Measurements from ENCODE around the gene GLT1D1. TPM values are rescaled to one million over a fixed set of nuclear protein-coding genes. Genes with fewer than 3 reads are reported as not detected.

Gene GLT1D1
- 0.08 TPM in 2 replicates for total RNA-seq (2014; rRNA removed; shearing (Covaris generic))

DNA sequence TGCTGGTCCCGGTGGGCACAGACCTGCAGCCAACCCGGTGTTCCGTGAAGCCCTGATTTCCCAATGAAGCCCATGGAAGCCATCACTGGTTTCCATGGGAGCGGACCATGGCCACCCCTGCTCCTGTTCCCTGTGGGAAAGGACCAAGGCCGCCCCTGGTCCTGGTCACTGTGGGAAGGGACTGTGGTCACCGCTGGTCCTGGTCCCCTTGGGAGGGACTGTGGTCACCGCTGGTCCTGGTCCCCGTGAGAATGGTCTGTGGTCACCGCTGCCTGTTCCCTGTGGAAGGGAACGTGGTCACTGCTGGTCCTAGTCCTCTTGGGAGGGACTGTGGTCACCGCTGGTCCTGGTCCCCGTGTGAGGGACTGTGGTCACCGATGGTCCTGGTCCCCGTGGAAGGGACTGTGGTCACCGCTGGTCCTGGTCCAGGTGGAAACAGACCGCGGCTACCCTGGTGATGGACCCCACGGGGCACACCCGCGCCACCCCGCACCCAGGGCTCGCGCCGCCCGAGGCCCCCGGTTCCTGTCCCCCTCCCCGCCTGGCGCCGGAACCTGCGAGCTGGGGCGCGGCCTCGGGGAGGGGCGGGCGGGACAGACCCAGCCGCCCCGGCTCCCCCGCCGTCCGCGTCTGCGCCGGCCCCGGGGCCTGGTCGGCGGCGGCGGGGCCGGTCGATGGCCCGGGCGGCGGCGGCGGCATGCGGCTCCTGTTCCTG lies at the start of gene GLT1D1:
Gene GLT1D1, plus strand, starts transcription at position 594 of the 715 bp plus-strand sequence. Its CDS starts 104 bp downstream, at position 698.

DNA sequence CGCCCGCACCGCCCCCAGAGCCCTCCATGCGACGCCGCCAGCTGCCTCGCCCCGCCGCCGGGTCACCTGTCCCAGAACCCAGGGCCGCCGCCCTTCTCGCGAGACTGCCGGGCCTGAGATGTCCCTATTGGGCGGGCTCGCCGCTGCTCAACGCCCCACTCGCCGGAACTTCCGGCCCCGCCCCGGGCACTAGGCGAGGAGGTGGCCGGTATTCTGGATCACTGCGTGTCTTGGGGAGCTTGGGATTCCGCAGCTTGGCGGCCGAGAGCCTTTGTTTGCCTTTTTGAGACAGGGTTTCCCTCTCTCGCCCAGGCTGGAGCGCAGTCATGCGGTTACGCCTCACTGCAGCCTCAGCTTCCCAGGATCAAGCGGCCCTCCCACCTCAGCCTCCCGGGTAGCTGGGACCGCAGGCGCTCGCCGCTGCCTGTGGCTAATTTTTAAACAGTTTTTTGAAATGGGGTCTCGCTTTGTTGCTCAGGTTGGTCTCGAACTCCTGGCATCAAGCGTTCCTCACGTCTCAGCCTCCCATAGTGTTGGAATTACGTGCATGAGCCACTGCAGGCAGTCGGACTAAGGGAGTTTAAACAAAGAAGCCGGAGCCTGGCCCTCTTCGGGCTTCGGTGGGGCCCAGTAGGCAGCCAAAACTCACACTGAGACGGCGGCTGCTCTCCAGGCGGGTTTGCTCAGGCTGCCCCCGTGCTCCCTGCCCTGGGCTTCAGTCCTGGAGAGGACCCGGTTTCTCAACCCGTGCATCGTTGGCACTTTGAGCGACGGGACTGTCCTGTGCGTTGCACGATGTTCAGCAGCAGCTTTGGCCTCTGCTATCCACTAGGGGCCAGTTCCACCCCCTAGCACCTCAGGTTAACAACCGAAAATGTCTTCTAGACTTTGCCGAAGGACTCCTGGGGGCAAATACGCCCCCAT lies 29.1 kb upstream of the GLT1D1 start, which contains the start of gene SLC15A4:
Gene SLC15A4, minus strand, starts transcription at position 43 of the 924 bp plus-strand sequence. Its CDS starts 15 bp downstream, at position 28.

Other genes starting within 250 kb of the GLT1D1 start
- gene SLC15A4, start 29.5 kb upstream of the GLT1D1 start, total RNA-seq (2014; rRNA removed; shearing (Covaris generic)): 21.8 and 22.3 TPM in 2 replicates